Measurements from ENCODE around the gene RPS6KA4.

DNA sequence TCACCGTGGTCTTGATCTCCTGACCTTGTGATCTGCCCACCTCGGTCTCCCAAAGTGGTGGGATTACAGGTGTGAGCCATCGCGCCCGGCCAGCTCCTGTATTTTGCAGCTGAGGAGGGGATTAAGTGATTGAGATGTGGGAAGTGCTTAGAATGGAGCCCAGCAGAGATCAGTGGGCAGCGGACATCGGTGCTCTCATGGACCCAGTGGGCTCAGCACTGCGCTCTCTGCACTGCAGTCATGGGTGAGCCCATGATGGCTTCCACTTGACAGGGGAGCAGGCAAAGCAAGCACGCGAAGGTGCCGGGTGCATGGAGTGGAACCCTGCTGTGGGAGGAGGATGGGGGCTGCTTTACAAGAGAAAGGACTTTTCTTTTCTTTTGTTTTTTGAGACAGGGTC, 28.1 kb upstream of the RPS6KA4 start:
- TF ChIP-seq, protein P1, sequence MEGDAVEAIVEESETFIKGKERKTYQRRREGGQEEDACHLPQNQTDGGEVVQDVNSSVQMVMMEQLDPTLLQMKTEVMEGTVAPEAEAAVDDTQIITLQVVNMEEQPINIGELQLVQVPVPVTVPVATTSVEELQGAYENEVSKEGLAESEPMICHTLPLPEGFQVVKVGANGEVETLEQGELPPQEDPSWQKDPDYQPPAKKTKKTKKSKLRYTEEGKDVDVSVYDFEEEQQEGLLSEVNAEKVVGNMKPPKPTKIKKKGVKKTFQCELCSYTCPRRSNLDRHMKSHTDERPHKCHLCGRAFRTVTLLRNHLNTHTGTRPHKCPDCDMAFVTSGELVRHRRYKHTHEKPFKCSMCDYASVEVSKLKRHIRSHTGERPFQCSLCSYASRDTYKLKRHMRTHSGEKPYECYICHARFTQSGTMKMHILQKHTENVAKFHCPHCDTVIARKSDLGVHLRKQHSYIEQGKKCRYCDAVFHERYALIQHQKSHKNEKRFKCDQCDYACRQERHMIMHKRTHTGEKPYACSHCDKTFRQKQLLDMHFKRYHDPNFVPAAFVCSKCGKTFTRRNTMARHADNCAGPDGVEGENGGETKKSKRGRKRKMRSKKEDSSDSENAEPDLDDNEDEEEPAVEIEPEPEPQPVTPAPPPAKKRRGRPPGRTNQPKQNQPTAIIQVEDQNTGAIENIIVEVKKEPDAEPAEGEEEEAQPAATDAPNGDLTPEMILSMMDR (IDR thresholded peaks at IDR 0.05): no peak
- TF ChIP-seq POLR2AphosphoS5 (IDR thresholded peaks at IDR 0.05) (no peak), POLR2A (IDR thresholded peaks at IDR 0.05) (no peak)
